Brain microvascular endothelial cell (primary cell): ENCODE measurements around the gene COL4A1.

Experiments used
- DNase-seq: peaks from one replicate; pipeline ENCODE4 v3.0.0-alpha.2; 2020
- H3K27ac ChIP-seq: fragments of 250-450 bp; sonication (Bioruptor Pico); 2 replicates; pipeline ENCODE4 v1.5.1; 2020; ENCODE audit warnings: mild to moderate bottlenecking, moderate library complexity
- H3K27me3 ChIP-seq: fragments of 250-450 bp; sonication (Bioruptor Pico); replicated peaks from 2 replicates; pipeline ENCODE4 v1.5.1; 2020; ENCODE audit warnings: mild to moderate bottlenecking
- H3K36me3 ChIP-seq: fragments of 250-450 bp; sonication (Bioruptor Pico); replicated peaks from 2 replicates; pipeline ENCODE4 v1.5.1; 2020; ENCODE audit warnings: mild to moderate bottlenecking
- H3K4me3 ChIP-seq: 2 replicates; pipeline ENCODE4 v1.5.1; 2011; ENCODE audit warnings: low read depth, mild to moderate bottlenecking, control low read depth, low read length, moderate library complexity
- CTCF ChIP-seq: IDR thresholded peaks from 2 replicates; pipeline ENCODE4 v1.5.1; 2011; ENCODE audit warnings: low read depth, mild to moderate bottlenecking, moderate library complexity, low read length, control low read depth, inconsistent platforms; ENCODE audit errors: missing control alignments
- in situ Hi-C: cut with HindIII; loops from 2 replicates; pipeline ENCODE4 v1.10.0; 2017; ENCODE audit warnings: low sequenced_read_pairs, low pct_ligation_motif_present

The COL4A1 gene

GRCh38 chr13:110121422-110122083 lies 185.4 kb downstream of the COL4A1 start:
- H3K4me3 ChIP-seq = no peak overlapping the region
- H3K36me3 ChIP-seq = no peaks in the 10 kb centered on the region
- H3K27ac ChIP-seq = no peak overlapping the region
- in situ Hi-C loops = loop anchor here (25.0 kb wide), 3 partner anchors 334 to 1159 kb away; partner anchors contain the start of gene IRS2
- no peaks in the 10 kb centered on the region for H3K27me3 ChIP-seq
- TF ChIP-seq CTCF = no peak
- no peak for DNase-seq

GRCh38 chr13:110119935-110120905 lies 186.7 kb downstream of the COL4A1 start:
- TF ChIP-seq CTCF = no peak
- in situ Hi-C loops = loop anchor here (25.0 kb wide), 3 partner anchors 333 to 1158 kb away; partner anchors contain the start of gene IRS2
- no peak for DNase-seq
- no peak overlapping the region for H3K27ac ChIP-seq
- no peaks in the 10 kb centered on the region for H3K36me3 ChIP-seq
- H3K4me3 ChIP-seq = no peak overlapping the region
- no peaks in the 10 kb centered on the region for H3K27me3 ChIP-seq

- no peak for TF ChIP-seq CTCF
- Histone ChIP-seq H3K27ac (no peak overlapping the region), H3K4me3 (no peak overlapping the region), H3K27me3 (no peaks in the 10 kb centered on the region), H3K36me3 (no peaks in the 10 kb centered on the region)
- in situ Hi-C loops = loop anchor here (25.0 kb wide), 3 partner anchors 331 to 1156 kb away; partner anchors contain the start of gene IRS2
- DNase-seq = no peak
Measured at GRCh38 chr13:110118106-110118505, 188.9 kb downstream of the COL4A1 start.

GRCh38 chr13:110116072-110116487 lies 190.9 kb downstream of the COL4A1 start:
- no peaks in the 10 kb centered on the region for H3K36me3 ChIP-seq
- in situ Hi-C loops = loop anchor here (25.0 kb wide), 3 partner anchors 329 to 1154 kb away; partner anchors contain the start of gene IRS2
- DNase-seq = no peak
- H3K27me3 ChIP-seq = no peaks in the 10 kb centered on the region
- no peak overlapping the region for H3K4me3 ChIP-seq
- H3K27ac ChIP-seq = no peak overlapping the region
- peak; percentile 95 for TF ChIP-seq CTCF

GRCh38 chr13:110115591-110115990 lies 191.4 kb downstream of the COL4A1 start:
- H3K27ac ChIP-seq = no peak overlapping the region
- no peak overlapping the region for H3K4me3 ChIP-seq
- H3K36me3 ChIP-seq = no peaks in the 10 kb centered on the region
- TF ChIP-seq CTCF = no peak
- DNase-seq = no peak
- in situ Hi-C loops = loop anchor here (25.0 kb wide), 3 partner anchors 328 to 1153 kb away; partner anchors contain the start of gene IRS2
- H3K27me3 ChIP-seq = no peaks in the 10 kb centered on the region
